ENCODE data around the gene GSS. TPM values are rescaled to one million over a fixed set of nuclear protein-coding genes. Genes with fewer than 3 reads are reported as not detected.

GSS gene
- total and polyA plus RNA-seq, 4 donors: 32.6 to 52.7 (median 47.9) TPM

DNA sequence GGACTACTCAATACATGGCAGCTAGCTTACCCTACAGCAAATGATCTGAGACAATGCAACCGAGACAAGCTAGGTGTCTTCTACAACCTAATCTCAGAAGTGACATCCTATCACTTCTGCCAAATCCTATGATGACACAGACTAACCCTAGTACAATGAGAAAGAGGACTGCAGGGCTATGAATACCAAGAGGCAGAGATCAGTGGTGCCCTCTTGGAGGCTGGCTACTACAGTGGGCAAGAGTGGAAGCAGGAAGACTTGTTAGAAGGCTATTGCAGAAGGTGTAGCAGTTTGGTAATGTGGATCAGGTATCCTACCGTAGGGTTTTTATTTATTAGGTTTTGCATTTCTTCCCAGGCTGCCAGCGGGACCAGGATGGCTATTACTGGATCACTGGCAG, 30.3 kb downstream of the GSS start:
- no peaks in the 10 kb centered on the region for H3K9me3 ChIP-seq (ENCODE audit: control insufficient read depth in 4 of 4, insufficient read depth in 3 of 4, low read length in 3 of 4)
- TF ChIP-seq, protein P1, sequence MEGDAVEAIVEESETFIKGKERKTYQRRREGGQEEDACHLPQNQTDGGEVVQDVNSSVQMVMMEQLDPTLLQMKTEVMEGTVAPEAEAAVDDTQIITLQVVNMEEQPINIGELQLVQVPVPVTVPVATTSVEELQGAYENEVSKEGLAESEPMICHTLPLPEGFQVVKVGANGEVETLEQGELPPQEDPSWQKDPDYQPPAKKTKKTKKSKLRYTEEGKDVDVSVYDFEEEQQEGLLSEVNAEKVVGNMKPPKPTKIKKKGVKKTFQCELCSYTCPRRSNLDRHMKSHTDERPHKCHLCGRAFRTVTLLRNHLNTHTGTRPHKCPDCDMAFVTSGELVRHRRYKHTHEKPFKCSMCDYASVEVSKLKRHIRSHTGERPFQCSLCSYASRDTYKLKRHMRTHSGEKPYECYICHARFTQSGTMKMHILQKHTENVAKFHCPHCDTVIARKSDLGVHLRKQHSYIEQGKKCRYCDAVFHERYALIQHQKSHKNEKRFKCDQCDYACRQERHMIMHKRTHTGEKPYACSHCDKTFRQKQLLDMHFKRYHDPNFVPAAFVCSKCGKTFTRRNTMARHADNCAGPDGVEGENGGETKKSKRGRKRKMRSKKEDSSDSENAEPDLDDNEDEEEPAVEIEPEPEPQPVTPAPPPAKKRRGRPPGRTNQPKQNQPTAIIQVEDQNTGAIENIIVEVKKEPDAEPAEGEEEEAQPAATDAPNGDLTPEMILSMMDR (IDR thresholded peaks at IDR 0.05; ENCODE audit: control extremely low read depth, extremely low read depth): no peak
- no peak for ATAC-seq (ENCODE audit: insufficient read depth, low FRiP score)
- no peak overlapping the region for H3K9ac ChIP-seq (ENCODE audit: insufficient read depth in 1 of 2, low read length in 2 of 2)
- no peak overlapping the region for H3K4me3 ChIP-seq
- no peak overlapping the region for H3K27ac ChIP-seq (ENCODE audit: low read depth in 1 of 2, low read length in 1 of 2)
- H3K36me3 ChIP-seq (ENCODE audit: control insufficient read depth in 4 of 4, insufficient read depth in 4 of 4, low read length in 4 of 4): peaks cover 18 to 62% (median 43%) of the 10 kb centered on the region in 4 donors
- no peaks in the 10 kb centered on the region for H3K27me3 ChIP-seq (ENCODE audit: control insufficient read depth in 3 of 3, insufficient read depth in 3 of 3, low read length in 2 of 3)
- 97 to 100% methylated on average over 3 of the region's 3 CpGs for WGBS, 2 donors
- no peak for DNase-seq
- H3K4me1 ChIP-seq (ENCODE audit: control insufficient read depth in 5 of 5, insufficient read depth in 5 of 5, low read length in 5 of 5): peaks cover 0 to 7% (median 0%) of the 10 kb centered on the region in 5 donors

- ATAC-seq (ENCODE audit: insufficient read depth, low FRiP score) (no peak), DNase-seq (no peak)
- Histone ChIP-seq H3K9me3 (ENCODE audit: control insufficient read depth in 4 of 4, insufficient read depth in 3 of 4, low read length in 3 of 4) (no peaks in the 10 kb centered on the region), H3K4me1 (ENCODE audit: control insufficient read depth in 5 of 5, insufficient read depth in 5 of 5, low read length in 5 of 5) (peaks cover 0 to 7% (median 0%) of the 10 kb centered on the region in 5 donors), H3K36me3 (ENCODE audit: control insufficient read depth in 4 of 4, insufficient read depth in 4 of 4, low read length in 4 of 4) (peaks cover 12 to 55% (median 41%) of the 10 kb centered on the region in 4 donors), H3K27ac (ENCODE audit: low read depth in 1 of 2, low read length in 1 of 2) (peak overlapping the region in 1 of 2 donors; percentile 58), H3K4me3 (no peak overlapping the region), H3K27me3 (ENCODE audit: control insufficient read depth in 3 of 3, insufficient read depth in 3 of 3, low read length in 2 of 3) (no peaks in the 10 kb centered on the region), H3K9ac (ENCODE audit: insufficient read depth in 1 of 2, low read length in 2 of 2) (no peak overlapping the region)
- TF ChIP-seq, protein P1 (IDR thresholded peaks at IDR 0.05; ENCODE audit: control extremely low read depth, extremely low read depth): no peak
- 95 to 99% methylated on average over 2 of the region's 2 CpGs for WGBS, 2 donors
These were observed 32.2 kb downstream of the GSS start for GRCh38 chr20:34923414-34923813.

- Histone ChIP-seq H3K9ac (ENCODE audit: insufficient read depth in 1 of 2, low read length in 2 of 2) (no peak overlapping the region), H3K9me3 (ENCODE audit: control insufficient read depth in 4 of 4, insufficient read depth in 3 of 4, low read length in 3 of 4) (no peaks in the 10 kb centered on the region), H3K27me3 (ENCODE audit: control insufficient read depth in 3 of 3, insufficient read depth in 3 of 3, low read length in 2 of 3) (no peaks in the 10 kb centered on the region), H3K4me1 (ENCODE audit: control insufficient read depth in 5 of 5, insufficient read depth in 5 of 5, low read length in 5 of 5) (peaks cover 0 to 7% (median 0%) of the 10 kb centered on the region in 5 donors), H3K27ac (ENCODE audit: low read depth in 1 of 2, low read length in 1 of 2) (peak overlapping the region; percentile 58 to 76), H3K4me3 (no peak overlapping the region), H3K36me3 (ENCODE audit: control insufficient read depth in 4 of 4, insufficient read depth in 4 of 4, low read length in 4 of 4) (peaks cover 8 to 49% (median 39%) of the 10 kb centered on the region in 4 donors)
- WGBS, 2 donors: 83 to 95% methylated on average over 5 of the region's 5 CpGs
- peak in 2 of 3 donors; percentile 59 to 62 for DNase-seq
- TF ChIP-seq, protein P1 (IDR thresholded peaks at IDR 0.05; ENCODE audit: control extremely low read depth, extremely low read depth): no peak
- no peak for ATAC-seq (ENCODE audit: insufficient read depth, low FRiP score)
These were observed 32.8 kb downstream of the GSS start for GRCh38 chr20:34922654-34923381.

All from lung (tissue), 12 donors.